Colon (tissue), 2 donors: ENCODE measurements around the gene ZGPAT.
"Not testable (repeated sequence)": the region's sequence is repeated elsewhere in the genome, so short reads cannot be mapped to it uniquely, and the experiment has no call there.

Experiments used
- FAIRE-seq: peaks from 2 replicates; lab custom pipeline; 2012; peaks lifted over from hg19 to GRCh38; lab: Jason Lieb, UNC
- donor health status: control.
- donor health status: control.

Gene ZGPAT, protein sequence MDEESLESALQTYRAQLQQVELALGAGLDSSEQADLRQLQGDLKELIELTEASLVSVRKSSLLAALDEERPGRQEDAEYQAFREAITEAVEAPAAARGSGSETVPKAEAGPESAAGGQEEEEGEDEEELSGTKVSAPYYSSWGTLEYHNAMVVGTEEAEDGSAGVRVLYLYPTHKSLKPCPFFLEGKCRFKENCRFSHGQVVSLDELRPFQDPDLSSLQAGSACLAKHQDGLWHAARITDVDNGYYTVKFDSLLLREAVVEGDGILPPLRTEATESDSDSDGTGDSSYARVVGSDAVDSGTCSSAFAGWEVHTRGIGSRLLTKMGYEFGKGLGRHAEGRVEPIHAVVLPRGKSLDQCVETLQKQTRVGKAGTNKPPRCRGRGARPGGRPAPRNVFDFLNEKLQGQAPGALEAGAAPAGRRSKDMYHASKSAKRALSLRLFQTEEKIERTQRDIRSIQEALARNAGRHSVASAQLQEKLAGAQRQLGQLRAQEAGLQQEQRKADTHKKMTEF

GRCh38 chr20:63707558-63708300, at the start of gene ZGPAT, which contains the start of gene ARFRP1:
Gene ZGPAT, plus strand, starts transcription at chr20:63708039. Its CDS starts 542 bp downstream, at chr20:63708581.
Gene ARFRP1, minus strand, starts transcription at chr20:63707976. Its CDS starts 885 bp downstream, at chr20:63707091.
- no peak for FAIRE-seq

GRCh38 chr20:63658749-63659187, 49.1 kb upstream of the ZGPAT start:
- FAIRE-seq, result no peak

DNA sequence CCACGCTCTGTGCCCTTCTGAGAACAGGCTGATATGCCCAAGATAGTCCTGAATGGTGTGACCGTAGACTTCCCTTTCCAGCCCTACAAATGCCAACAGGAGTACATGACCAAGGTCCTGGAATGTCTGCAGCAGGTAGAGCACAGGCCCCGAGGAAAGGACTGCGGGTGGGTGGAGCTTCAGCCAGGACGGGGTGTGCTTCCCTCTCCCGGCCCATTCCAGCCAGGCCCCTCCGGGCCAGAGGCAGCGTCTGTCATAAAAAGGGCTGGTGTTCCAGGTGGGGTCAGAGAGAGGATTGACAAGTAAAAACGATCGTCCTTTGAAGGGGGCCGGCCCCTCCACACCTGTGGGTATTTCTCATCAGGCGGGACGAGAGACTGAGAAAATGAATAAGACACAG, 48.5 kb upstream of the ZGPAT start:
- no peak for FAIRE-seq

- not testable (repeated sequence) for FAIRE-seq
Observed at GRCh38 chr20:63660174-63660573, 47.7 kb upstream of the ZGPAT start.

- FAIRE-seq, result no peak
Observed at GRCh38 chr20:63660622-63661021, 47.2 kb upstream of the ZGPAT start.

DNA sequence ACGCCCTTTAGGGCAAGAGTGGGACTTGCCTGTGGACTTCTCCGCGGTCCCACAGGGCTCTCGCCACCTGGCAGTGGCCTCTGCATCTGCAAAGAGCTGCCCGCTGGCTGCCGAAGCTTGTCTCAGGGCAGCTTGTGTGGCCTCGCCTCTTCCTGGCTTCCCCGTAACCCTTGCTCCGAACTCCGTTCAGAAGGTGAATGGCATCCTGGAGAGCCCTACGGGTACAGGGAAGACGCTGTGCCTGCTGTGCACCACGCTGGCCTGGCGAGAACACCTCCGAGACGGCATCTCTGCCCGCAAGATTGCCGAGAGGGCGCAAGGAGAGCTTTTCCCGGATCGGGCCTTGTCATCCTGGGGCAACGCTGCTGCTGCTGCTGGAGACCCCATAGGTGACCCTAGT, 46.7 kb upstream of the ZGPAT start:
- FAIRE-seq, result no peak

DNA sequence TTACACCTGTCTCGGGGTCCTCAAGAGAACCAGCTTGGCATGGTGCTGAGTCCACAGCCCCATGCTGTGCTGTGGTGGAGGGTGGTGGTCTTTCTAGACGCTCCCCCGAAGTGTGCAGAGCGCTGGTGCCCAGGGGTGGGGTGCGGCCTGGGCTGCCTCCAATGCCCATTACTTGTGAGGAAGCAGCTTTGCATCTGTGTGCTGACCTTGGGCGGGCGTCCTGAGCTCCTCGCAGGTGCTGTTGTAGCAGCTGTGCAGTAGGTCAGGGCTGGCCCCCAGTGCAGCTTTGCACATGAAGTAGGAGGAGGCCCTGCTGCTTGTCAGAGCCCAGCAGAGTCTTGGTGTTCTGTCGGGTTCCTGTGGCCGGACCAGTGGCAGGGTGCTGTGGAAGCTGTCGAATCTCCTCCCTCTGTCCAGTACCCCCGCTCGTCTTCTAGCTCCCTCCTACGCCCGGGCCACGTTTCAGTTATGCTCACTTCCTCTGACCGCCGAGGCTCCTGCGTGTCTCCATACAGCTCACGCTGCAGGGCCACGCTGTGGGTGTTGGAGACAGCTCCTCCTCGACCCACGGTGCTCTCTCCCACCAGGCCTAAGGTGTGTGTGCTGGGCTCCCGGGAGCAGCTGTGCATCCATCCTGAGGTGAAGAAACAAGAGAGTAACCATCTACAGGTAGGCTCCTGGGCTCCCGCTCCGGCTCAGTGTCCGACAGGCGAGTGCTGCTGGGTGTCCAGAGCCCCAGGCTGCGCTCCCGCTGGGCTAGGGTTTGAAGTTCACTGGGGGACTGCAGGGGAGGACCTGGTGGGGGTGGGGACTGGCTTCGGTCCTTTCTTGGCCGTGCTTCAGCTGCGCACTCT, 45.7 kb upstream of the ZGPAT start:
- FAIRE-seq, result no peak

DNA sequence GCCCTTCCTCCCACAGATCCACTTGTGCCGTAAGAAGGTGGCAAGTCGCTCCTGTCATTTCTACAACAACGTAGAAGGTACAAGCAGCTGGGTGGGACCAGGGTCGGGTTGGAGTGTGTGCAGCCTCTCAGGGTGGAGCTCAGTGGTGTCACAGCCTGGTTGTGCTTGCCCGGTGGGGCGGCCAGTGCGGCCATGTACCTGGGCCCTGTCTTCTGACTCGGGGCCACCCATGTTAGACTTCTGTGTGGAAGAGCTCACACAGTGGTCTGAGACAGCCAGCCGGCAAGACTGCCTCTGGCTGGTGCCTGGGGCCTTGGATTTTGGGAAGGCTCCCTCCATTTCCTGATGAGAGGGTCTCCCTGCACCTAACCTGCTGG, 45.0 kb upstream of the ZGPAT start:
- FAIRE-seq, result no peak

GRCh38 chr20:63663332-63664066, 44.3 kb upstream of the ZGPAT start:
- FAIRE-seq, result no peak

DNA sequence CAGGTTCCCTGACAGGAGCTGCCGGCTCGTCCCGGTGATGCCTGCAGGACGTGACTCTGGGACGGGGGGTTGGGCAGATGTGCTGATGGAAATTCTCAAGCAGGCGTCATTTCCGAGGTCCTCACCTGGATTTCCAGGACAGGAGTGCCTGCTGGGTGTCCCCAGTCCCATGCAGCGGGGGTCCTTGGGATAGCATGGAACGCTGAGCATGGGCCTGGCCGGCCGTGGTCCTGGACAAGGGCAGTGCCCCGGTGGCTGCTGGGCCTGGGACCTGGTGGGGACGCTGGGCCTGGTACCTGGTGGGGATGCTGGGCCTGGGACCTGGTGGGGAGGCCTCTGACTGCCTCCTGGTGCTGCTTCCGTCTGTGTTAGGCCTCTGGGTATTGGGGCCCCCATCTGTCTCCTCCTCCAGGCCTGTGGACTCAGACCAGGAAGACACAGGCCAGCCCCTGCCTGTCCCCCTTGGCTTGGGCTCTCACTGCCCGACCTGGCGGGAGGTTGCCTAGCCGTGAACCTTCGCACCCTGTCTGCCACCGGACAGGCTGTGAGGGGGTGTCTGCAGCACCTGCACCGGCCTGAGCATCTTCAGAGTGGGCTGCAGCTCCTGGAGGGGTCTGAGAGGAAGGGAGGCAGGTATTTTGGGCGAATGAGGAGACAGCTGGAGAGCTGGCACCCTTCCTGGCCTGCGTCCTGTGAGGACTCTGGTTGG, 43.5 kb upstream of the ZGPAT start:
- no peak for FAIRE-seq

GRCh38 chr20:63664861-63665594, 42.8 kb upstream of the ZGPAT start:
- no peak for FAIRE-seq

GRCh38 chr20:63665708-63666107, 42.1 kb upstream of the ZGPAT start:
- no peak for FAIRE-seq

GRCh38 chr20:63667858-63668257, 40.0 kb upstream of the ZGPAT start:
- no peak for FAIRE-seq

GRCh38 chr20:63668351-63668750, 39.5 kb upstream of the ZGPAT start:
- FAIRE-seq, result no peak

- not testable (repeated sequence) for FAIRE-seq
Observed at GRCh38 chr20:63671695-63672094, 36.1 kb upstream of the ZGPAT start.

GRCh38 chr20:63672666-63673065, 35.2 kb upstream of the ZGPAT start:
- FAIRE-seq, result no peak

DNA sequence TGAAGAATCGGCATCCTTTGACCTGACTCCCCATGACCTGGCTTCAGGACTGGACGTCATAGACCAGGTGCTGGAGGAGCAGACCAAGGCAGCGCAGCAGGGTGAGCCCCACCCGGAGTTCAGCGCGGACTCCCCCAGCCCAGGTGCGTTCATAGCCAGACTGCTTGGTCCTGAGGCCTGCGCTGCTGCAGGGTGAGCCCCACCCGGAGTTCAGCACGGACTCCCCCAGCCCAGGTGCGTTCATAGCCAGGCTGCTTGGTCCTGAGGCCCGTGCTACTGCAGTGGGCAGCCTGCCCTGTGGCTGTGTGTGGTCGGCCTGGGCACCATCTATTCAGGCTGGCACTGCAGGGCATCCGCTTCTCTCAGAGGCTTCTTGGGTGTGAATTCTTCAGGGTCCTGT, 33.9 kb upstream of the ZGPAT start:
- no peak for FAIRE-seq

GRCh38 chr20:63675681-63676368, 32.0 kb upstream of the ZGPAT start:
- FAIRE-seq, result no peak

GRCh38 chr20:63678071-63678470, 29.8 kb upstream of the ZGPAT start:
- FAIRE-seq, result no peak
